PC-3 (cell line): ENCODE data around the gene GDPD5. TPM values are rescaled to one million over a fixed set of nuclear protein-coding genes. Genes with fewer than 3 reads are reported as not detected.

ENCODE experiments used
- ATAC-seq: fragments of 200-7000 bp; cut with Tn5 transposase; 2 replicates; pipeline ENCODE4 v1.9.1; 2020; ENCODE audit warnings: mild to moderate bottlenecking, moderate library complexity
- BruUV-seq: library from RNA; stranded (reverse); fragments of 400-500 nt; replicated peaks from 2 replicates; lab custom pipeline; 2021; lab: Mats Ljungman, UMichigan
- CTCF ChIA-PET: fragments of 300-600 bp; sonication (Branson Sonifier 250); formaldehyde crosslinking; loops from one replicate; lab custom pipeline; 2022; ENCODE audit warnings: antibody characterized with exemption; lab: Charles Lee
- POLR2A ChIA-PET: fragments of 300-600 bp; sonication (Branson Sonifier 250); formaldehyde crosslinking; loops from one replicate; lab custom pipeline; 2022; ENCODE audit warnings: antibody characterized with exemption; ENCODE audit not compliant: unreplicated experiment; lab: Charles Lee
- DNase-seq: peaks from one replicate; pipeline ENCODE4 v3.0.0-alpha.2; 2015
- H2AFZ ChIP-seq: fragments of 300-600 bp; sonication (generic); 2 replicates; pipeline ENCODE4 v1.6.0; 2016; ENCODE audit warnings: antibody characterized with exemption, low read length
- H3F3A ChIP-seq: fragments of 300-600 bp; sonication (generic); one replicate; pipeline ENCODE4 v1.6.0; 2017; ENCODE audit warnings: antibody characterized with exemption, low read length, control low read depth, mild to moderate bottlenecking; ENCODE audit not compliant: unreplicated experiment
- H3K27ac ChIP-seq: fragments of 300-600 bp; sonication (generic); 2 replicates; pipeline ENCODE4 v1.5.1; 2016; ENCODE audit warnings: mild to moderate bottlenecking, low read length
- H3K27me3 ChIP-seq: fragments of 300-600 bp; sonication (generic); 2 replicates; pipeline ENCODE4 v1.6.1; 2016; ENCODE audit warnings: low read length, mixed read lengths
- H3K36me3 ChIP-seq: fragments of 300-600 bp; sonication (generic); 2 replicates; pipeline ENCODE4 v1.6.1; 2016; ENCODE audit warnings: low read depth, mixed run types, low read length, mixed read lengths
- H3K4me1 ChIP-seq: fragments of 300-600 bp; sonication (generic); 2 replicates; pipeline ENCODE4 v1.5.1; 2016; ENCODE audit warnings: low read length; ENCODE audit not compliant: insufficient read depth
- H3K4me2 ChIP-seq: fragments of 300-600 bp; sonication (generic); 2 replicates; pipeline ENCODE4 v1.6.0; 2016; ENCODE audit warnings: low read length
- H3K4me3 ChIP-seq: fragments of 300-600 bp; sonication (generic); 2 replicates; pipeline ENCODE4 v1.5.1; 2016; ENCODE audit warnings: mild to moderate bottlenecking, low read length, mixed read lengths
- H3K79me2 ChIP-seq: fragments of 300-600 bp; sonication (generic); 2 replicates; pipeline ENCODE4 v1.6.1; 2017; ENCODE audit warnings: low read length, mixed read lengths
- H3K9ac ChIP-seq: fragments of 300-600 bp; sonication (generic); 2 replicates; pipeline ENCODE4 v1.6.0; 2016; ENCODE audit warnings: mild to moderate bottlenecking, low read length
- H3K9me2 ChIP-seq: fragments of 300-600 bp; sonication (generic); replicated peaks from 2 replicates; pipeline ENCODE4 v1.6.1; 2016; ENCODE audit warnings: mixed run types, low read length, mixed read lengths
- H3K9me3 ChIP-seq: fragments of 300-600 bp; sonication (generic); 2 replicates; pipeline ENCODE4 v1.6.1; 2016; ENCODE audit warnings: low read length, mixed read lengths
- H4K20me1 ChIP-seq: fragments of 300-600 bp; sonication (generic); 2 replicates; pipeline ENCODE4 v1.6.1; 2016; ENCODE audit warnings: low read length, mixed read lengths
- EZH2 ChIP-seq: fragments of 300-600 bp; sonication (generic); IDR thresholded peaks from one replicate; pipeline ENCODE4 v1.6.1; 2017; ENCODE audit warnings: antibody characterized with exemption, mild to moderate bottlenecking, low read length; ENCODE audit not compliant: unreplicated experiment
- EZH2phosphoT487 ChIP-seq: fragments of 300-600 bp; sonication (generic); IDR thresholded peaks from 2 replicates; pipeline ENCODE4 v1.6.1; 2018; ENCODE audit warnings: mild to moderate bottlenecking, antibody characterized with exemption, low read length, borderline replicate concordance
- intact Hi-C: fragments of 100-400 bp; cut with micrococcal nuclease; formaldehyde crosslinking; loops from 2 replicates; pipeline ENCODE4 v1.9.0; 2023
- total RNA-seq: library from RNA; depleted of rRNA; stranded (reverse); fragments of >200 nt; gene quantifications from 2 replicates; pipeline ENCODE4 v1.2.3, GENCODE V29; 2014
- TF ChIP-seq, protein P1 (sequence below): fragments of 300-600 bp; sonication (generic); conservative IDR thresholded peaks from 2 replicates; pipeline ENCODE4 v1.5.1; 2017; ENCODE audit warnings: antibody characterized with exemption, low read depth, mild to moderate bottlenecking, low read length

GDPD5 gene
- total RNA-seq, 1 experiment from 2014 or later, result 21.4 TPM

- Histone ChIP-seq H2AFZ (no peak overlapping the region), H3K27me3 (no peaks in the 10 kb centered on the region), H3K4me3 (no peak overlapping the region), H4K20me1 (no peaks in the 10 kb centered on the region), H3K4me2 (no peak overlapping the region), H3K79me2 (no peaks in the 10 kb centered on the region), H3K9me2 (no peaks in the 10 kb centered on the region), H3F3A (no peaks in the 10 kb centered on the region), H3K4me1 (peaks cover 28% of the 10 kb centered on the region), H3K36me3 (no peaks in the 10 kb centered on the region), H3K27ac (no peak overlapping the region), H3K9me3 (no peaks in the 10 kb centered on the region), H3K9ac (no peak overlapping the region)
- TF ChIP-seq, protein P1, sequence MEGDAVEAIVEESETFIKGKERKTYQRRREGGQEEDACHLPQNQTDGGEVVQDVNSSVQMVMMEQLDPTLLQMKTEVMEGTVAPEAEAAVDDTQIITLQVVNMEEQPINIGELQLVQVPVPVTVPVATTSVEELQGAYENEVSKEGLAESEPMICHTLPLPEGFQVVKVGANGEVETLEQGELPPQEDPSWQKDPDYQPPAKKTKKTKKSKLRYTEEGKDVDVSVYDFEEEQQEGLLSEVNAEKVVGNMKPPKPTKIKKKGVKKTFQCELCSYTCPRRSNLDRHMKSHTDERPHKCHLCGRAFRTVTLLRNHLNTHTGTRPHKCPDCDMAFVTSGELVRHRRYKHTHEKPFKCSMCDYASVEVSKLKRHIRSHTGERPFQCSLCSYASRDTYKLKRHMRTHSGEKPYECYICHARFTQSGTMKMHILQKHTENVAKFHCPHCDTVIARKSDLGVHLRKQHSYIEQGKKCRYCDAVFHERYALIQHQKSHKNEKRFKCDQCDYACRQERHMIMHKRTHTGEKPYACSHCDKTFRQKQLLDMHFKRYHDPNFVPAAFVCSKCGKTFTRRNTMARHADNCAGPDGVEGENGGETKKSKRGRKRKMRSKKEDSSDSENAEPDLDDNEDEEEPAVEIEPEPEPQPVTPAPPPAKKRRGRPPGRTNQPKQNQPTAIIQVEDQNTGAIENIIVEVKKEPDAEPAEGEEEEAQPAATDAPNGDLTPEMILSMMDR, result no peak
- TF ChIP-seq EZH2, result no peak
- TF ChIP-seq EZH2phosphoT487, result no peak
- no peak for ATAC-seq
- no TSS peak for BruUV-seq
- intact Hi-C loops, result no loop called here
- no peak for DNase-seq
- ChIA-PET CTCF (no interaction called here), POLR2A (no interaction called here)
These were observed 23.6 kb downstream of the GDPD5 start for GRCh38 chr11:75502138-75502537.

GRCh38 chr11:75500742-75501141 lies 25.0 kb downstream of the GDPD5 start:
- intact Hi-C loops, result no loop called here
- no peak overlapping the region for H3K4me3 ChIP-seq
- no peaks in the 10 kb centered on the region for H3K9me3 ChIP-seq
- H3K4me1 ChIP-seq, result peaks cover 36% of the 10 kb centered on the region
- TF ChIP-seq, protein P1, result no peak
- TF ChIP-seq EZH2, result no peak
- no peak for TF ChIP-seq EZH2phosphoT487
- no TSS peak for BruUV-seq
- H3K79me2 ChIP-seq, result no peaks in the 10 kb centered on the region
- no peak overlapping the region for H2AFZ ChIP-seq
- no peaks in the 10 kb centered on the region for H3K9me2 ChIP-seq
- ChIA-PET POLR2A (no interaction called here), CTCF (no interaction called here)
- DNase-seq (no peak), ATAC-seq (no peak)
- peak overlapping the region; percentile 69; the same call in 1 of the 2 replicates for H3K4me2 ChIP-seq
- H3K27me3 ChIP-seq, result no peaks in the 10 kb centered on the region
- no peak overlapping the region for H3K9ac ChIP-seq
- no peaks in the 10 kb centered on the region for H3K36me3 ChIP-seq
- no peaks in the 10 kb centered on the region for H4K20me1 ChIP-seq
- H3K27ac ChIP-seq, result no peak overlapping the region
- H3F3A ChIP-seq, result no peaks in the 10 kb centered on the region

DNA sequence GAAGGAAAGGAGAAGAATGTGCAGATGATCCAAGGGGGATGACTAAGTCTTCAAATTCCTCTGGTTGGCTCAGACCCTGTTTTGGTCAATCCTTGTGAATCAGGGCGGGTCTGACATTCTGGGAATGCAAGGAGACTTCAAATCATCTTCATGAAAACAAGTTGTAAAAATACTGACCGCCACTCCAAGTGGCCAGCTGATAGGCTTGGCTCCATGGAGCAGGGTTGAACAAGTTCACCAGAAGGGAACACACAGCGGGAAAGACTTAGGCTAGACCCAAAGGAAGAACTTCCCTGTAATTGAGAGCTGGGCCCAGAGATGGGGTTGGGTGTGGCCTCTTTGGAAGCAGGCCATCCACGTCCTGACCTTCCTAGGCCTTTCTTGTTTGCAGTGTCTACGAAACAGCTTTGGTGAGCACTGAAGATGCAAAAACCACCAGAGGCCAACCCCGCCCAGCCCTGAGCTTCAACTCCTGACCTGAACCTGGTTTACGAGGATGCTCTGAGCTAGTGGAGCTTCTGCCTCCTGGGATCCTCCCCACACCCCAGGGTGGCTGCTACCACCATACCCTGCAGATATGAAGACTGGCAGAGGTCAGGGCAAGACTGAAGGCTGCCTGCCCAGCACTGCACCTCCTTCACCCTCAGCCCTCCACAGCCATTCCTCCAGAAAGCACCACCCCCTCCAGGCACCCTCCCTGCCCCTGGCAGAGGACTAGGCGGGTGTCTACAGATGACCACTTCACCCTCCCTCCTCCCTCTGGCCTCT lies 26.1 kb downstream of the GDPD5 start:
- no peaks in the 10 kb centered on the region for H3K36me3 ChIP-seq
- intact Hi-C loops, result loop anchor here (5.0 kb wide), 2 partner anchors 33 to 52 kb away; no protein-coding TSS in a partner anchor
- no peaks in the 10 kb centered on the region for H3F3A ChIP-seq
- H3K4me2 ChIP-seq, result peak overlapping the region; percentile 69
- TF ChIP-seq, protein P1, result no peak
- TF ChIP-seq EZH2phosphoT487 (no peak), EZH2 (no peak)
- H3K27me3 ChIP-seq, result no peaks in the 10 kb centered on the region
- no peaks in the 10 kb centered on the region for H3K9me2 ChIP-seq
- DNase-seq (peak; percentile 94), ATAC-seq (peak; percentile 73)
- POLR2A ChIA-PET, result interaction anchor here (0.6 kb wide), 1 partner anchor 26 kb away, joined by 3 read pairs; no protein-coding TSS in a partner anchor
- no peak overlapping the region for H2AFZ ChIP-seq
- no peaks in the 10 kb centered on the region for H3K79me2 ChIP-seq
- no TSS peak for BruUV-seq
- no peaks in the 10 kb centered on the region for H3K9me3 ChIP-seq
- H3K4me3 ChIP-seq, result 0 out of 2 replicates have a peak overlapping the region, but pooled peaks have one; percentile 28
- no peak overlapping the region for H3K9ac ChIP-seq
- H4K20me1 ChIP-seq, result no peaks in the 10 kb centered on the region
- H3K27ac ChIP-seq, result peak overlapping the region; percentile 68
- H3K4me1 ChIP-seq, result peaks cover 41% of the 10 kb centered on the region
- CTCF ChIA-PET, result interaction anchor here (0.9 kb wide), 1 partner anchor 26 kb away, joined by 11 read pairs; the partner anchor contains the start of gene GDPD5
